ENCODE measurements around the gene CTNNBL1. TPM values are rescaled to one million over a fixed set of nuclear protein-coding genes. Genes with fewer than 3 reads are reported as not detected.

The CTNNBL1 gene
- total and polyA plus RNA-seq, 2 donors (not counting 3 experiments of a cell fraction or from before 2014, with no cell fraction given) = 20.8 to 60.2 TPM

GRCh38 chr20:37913567-37914366, 219.9 kb downstream of the CTNNBL1 start:
- Histone ChIP-seq H3K4me3 (replicated peaks in 1 of 3; ENCODE audit: insufficient read depth in 1 of 3, low read depth in 1 of 3, low read length in 3 of 3) (no peak overlapping the region), H3K4me2 (ENCODE audit: insufficient read depth, low read length) (no peak overlapping the region), H3K27ac (ENCODE audit: insufficient read depth, low read depth, low read length) (no peak overlapping the region), H4K20me1 (replicated peaks; ENCODE audit: control insufficient read depth, extremely low read depth, insufficient read depth, low read length) (no peaks in the 10 kb centered on the region), H3K27me3 (ENCODE audit: control insufficient read depth in 2 of 2, insufficient read depth in 2 of 2, low read length in 2 of 2) (peaks cover 58 to 65% of the 10 kb centered on the region in 2 experiments), H3K9ac (replicated peaks; ENCODE audit: extremely low read depth, insufficient read depth, low read length) (no peak overlapping the region), H3K36me3 (ENCODE audit: control insufficient read depth in 2 of 2, extremely low read depth in 1 of 2, insufficient read depth in 2 of 2, low read length in 2 of 2) (no peaks in the 10 kb centered on the region), H2AFZ (ENCODE audit: low read depth, low read length) (no peak overlapping the region), H3K4me1 (ENCODE audit: control insufficient read depth, extremely low read depth, insufficient read depth, low read length) (no peaks in the 10 kb centered on the region), H3K79me2 (ENCODE audit: control insufficient read depth, insufficient read depth, low read length) (no peaks in the 10 kb centered on the region), H3K9me3 (replicated peaks; ENCODE audit: control insufficient read depth, insufficient read depth, low read length) (no peaks in the 10 kb centered on the region), H3K9me1 (replicated peaks; ENCODE audit: control insufficient read depth, extremely low read depth, insufficient read depth, low read length) (no peaks in the 10 kb centered on the region)
- POLR2A ChIA-PET = no interaction called here
- CTCF ChIA-PET = interaction anchor here (1.2 kb wide), 1 partner anchor 307 kb away, joined by 3 read pairs; no protein-coding TSS in a partner anchor
- dilution Hi-C loops (cut with MboI; ENCODE audit: extremely low pct_ligation_motif_present, low sequenced_read_pairs) = no loop called here
- FAIRE-seq = no peak
- no peak for DNase-seq (ENCODE audit: low read depth, low spot score)
- intact Hi-C loops (cut with micrococcal nuclease) = no loop called here
- TF ChIP-seq GATA2 (IDR thresholded peaks at IDR 0.05; ENCODE audit: insufficient read depth, insufficient read length, low read depth, low read length) (no peak), MYC (IDR thresholded peaks at IDR 0.05; ENCODE audit: low read depth, low read length) (no peak), JUN (IDR thresholded peaks at IDR 0.05; ENCODE audit: borderline replicate concordance, insufficient read depth, insufficient read length, low read depth) (no peak), EZH2 (IDR thresholded peaks at IDR 0.05; ENCODE audit: borderline replicate concordance, low read depth, low read length, severe bottlenecking) (no peak), FOS (IDR thresholded peaks at IDR 0.05; ENCODE audit: borderline replicate concordance, insufficient read depth, low read length) (no peak), POLR2A (IDR thresholded peaks at IDR 0.05; ENCODE audit: low read depth, low read length) (no peak), POLR2AphosphoS5 (IDR thresholded peaks at IDR 0.05; ENCODE audit: insufficient read depth, low read depth, low read length) (no peak), MAX (IDR thresholded peaks at IDR 0.05; ENCODE audit: insufficient read depth, insufficient read length) (no peak), CTCF (IDR thresholded peaks at IDR 0.05; ENCODE audit: extremely low read depth in 1 of 2, insufficient read depth in 1 of 2, low read depth in 1 of 2, low read length in 2 of 2) (no peak)
- no TSS peak for BruUV-seq (replicated peaks)
